CD4-positive, CD25-positive, alpha-beta regulatory T cell (primary cell): Measurements from ENCODE around the gene COL5A2. TPM values are rescaled to one million over a fixed set of nuclear protein-coding genes. Genes with fewer than 3 reads are reported as not detected.

Source experiments
- ATAC-seq, 2 donors: fragments of 150-1000 bp; cut with Tn5 transposase; one replicate each; pipeline ENCODE4 v1.10.0; 2021; ENCODE audit warnings: low read depth in 2 of 2, moderate number of reproducible peaks in 2 of 2, moderate library complexity in 1 of 2
- DNase-seq, 3 donors: peaks; one replicate each; pipeline versions ENCODE4 v3.0.0 to v3.0.0-alpha.2; 2012 to 2022; ENCODE audit warnings: mixed read lengths in 1 of 3
- H3K27ac ChIP-seq: one replicate; pipeline ENCODE4 v1.7.0; 2013; ENCODE audit warnings: mild to moderate bottlenecking, low read length; ENCODE audit not compliant: insufficient read depth, poor library complexity, severe bottlenecking
- H3K27me3 ChIP-seq: one replicate; pipeline ENCODE4 v1.7.0; 2013; ENCODE audit warnings: low read length; ENCODE audit not compliant: control insufficient read depth, insufficient read depth
- H3K36me3 ChIP-seq: one replicate; pipeline ENCODE4 v1.7.0; 2013; ENCODE audit warnings: mild to moderate bottlenecking, low read length, moderate library complexity; ENCODE audit not compliant: control insufficient read depth, insufficient read depth
- H3K4me1 ChIP-seq: 2 replicates; pipeline ENCODE4 v1.7.0; 2013; ENCODE audit warnings: mild to moderate bottlenecking, low read length; ENCODE audit not compliant: insufficient read depth, control insufficient read depth, poor library complexity, severe bottlenecking
- H3K4me3 ChIP-seq: one replicate; pipeline ENCODE4 v1.7.0; 2013; ENCODE audit warnings: low read depth, mild to moderate bottlenecking, low read length, moderate library complexity
- H3K9me3 ChIP-seq, 2 experiments: 1 replicate in 1 of 2; 2 replicates in 1 of 2; pipeline ENCODE4 v1.7.0; 2013; ENCODE audit warnings: low read length in 2 of 2, mild to moderate bottlenecking in 1 of 2, moderate library complexity in 1 of 2; ENCODE audit not compliant: control insufficient read depth in 2 of 2
- H3K27ac Mint-ChIP-seq, 3 donors: one replicate each; pipeline ENCODE4 v1.8.0; 2020 to 2022; ENCODE audit warnings: mild to moderate bottlenecking in 3 of 3, mixed read lengths in 3 of 3, moderate library complexity in 2 of 3
- H3K27me3 Mint-ChIP-seq: one replicate; pipeline ENCODE4 v1.8.0; 2022; ENCODE audit warnings: mild to moderate bottlenecking, mixed read lengths
- H3K36me3 Mint-ChIP-seq: one replicate; pipeline ENCODE4 v1.8.0; 2020; ENCODE audit warnings: mixed read lengths
- H3K4me1 Mint-ChIP-seq, 4 donors: one replicate each; pipeline ENCODE4 v1.8.0; 2020 to 2022; ENCODE audit warnings: mixed read lengths in 4 of 4, mild to moderate bottlenecking in 1 of 4
- H3K4me3 Mint-ChIP-seq, 4 donors: one replicate each; pipeline ENCODE4 v1.8.0; 2020 to 2022; ENCODE audit warnings: mild to moderate bottlenecking in 4 of 4, mixed read lengths in 4 of 4, moderate library complexity in 3 of 4
- H3K9me3 Mint-ChIP-seq, 7 donors: one replicate each; pipeline ENCODE4 v1.8.0; 2020 to 2022; ENCODE audit warnings: mixed read lengths in 7 of 7, mild to moderate bottlenecking in 3 of 7, moderate library complexity in 2 of 7
- polyA plus RNA-seq, 4 donors: library from polyadenylated mRNA; unstranded; fragments of 300-500 nt; fragmentation: Illumina TruSeq; gene quantifications; one replicate each; pipeline ENCODE4 v1.2.3, GENCODE V29; 2021
- total RNA-seq: library from RNA; stranded (reverse); gene quantifications from one replicate; pipeline ENCODE4 v1.2.3, GENCODE V29; 2022

Gene COL5A2
- total and polyA plus RNA-seq, 5 donors from 2014 or later = 0.15 to 0.25 (median 0.22) TPM; not detected in 2

DNA sequence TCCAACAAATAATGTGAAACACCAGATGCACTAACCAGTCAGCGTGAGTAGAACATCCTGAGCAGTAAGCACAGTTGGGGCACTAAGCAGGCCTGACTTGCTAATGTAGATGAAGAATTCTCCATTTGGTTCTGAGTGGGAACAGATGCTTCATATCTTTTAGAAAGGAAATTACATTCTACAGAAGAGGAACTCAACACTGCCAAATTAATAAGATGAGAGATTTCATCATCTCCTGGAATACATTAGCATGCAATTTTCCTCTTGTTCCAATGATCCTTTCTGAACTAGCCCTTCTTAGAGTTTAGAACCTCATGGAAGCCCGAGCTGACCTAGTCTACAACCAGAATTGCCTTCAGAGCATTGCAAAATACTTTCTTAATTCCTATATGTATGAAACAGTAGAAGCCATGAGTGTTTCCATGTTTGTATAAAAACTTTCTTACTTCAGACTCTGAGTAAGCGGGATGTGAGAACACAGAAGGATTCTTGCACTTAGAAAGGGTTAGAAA, 34.8 kb downstream of the COL5A2 start:
- Mint-ChIP-seq H3K4me1 (peaks cover 0 to 4% (median 0%) of the 10 kb centered on the region in 4 donors), H3K27me3 (no peaks in the 10 kb centered on the region), H3K9me3 (peaks cover 0 to 2% (median 0%) of the 10 kb centered on the region in 7 donors), H3K27ac (no peak overlapping the region), H3K36me3 (no peaks in the 10 kb centered on the region), H3K4me3 (no peak overlapping the region)
- no peak for ATAC-seq
- no peak overlapping the region for H3K4me3 ChIP-seq
- no peaks in the 10 kb centered on the region for H3K4me1 ChIP-seq
- no peaks in the 10 kb centered on the region for H3K9me3 ChIP-seq
- DNase-seq = no peak
- H3K36me3 ChIP-seq = no peaks in the 10 kb centered on the region
- H3K27ac ChIP-seq = no peak overlapping the region
- H3K27me3 ChIP-seq = no peaks in the 10 kb centered on the region

DNA sequence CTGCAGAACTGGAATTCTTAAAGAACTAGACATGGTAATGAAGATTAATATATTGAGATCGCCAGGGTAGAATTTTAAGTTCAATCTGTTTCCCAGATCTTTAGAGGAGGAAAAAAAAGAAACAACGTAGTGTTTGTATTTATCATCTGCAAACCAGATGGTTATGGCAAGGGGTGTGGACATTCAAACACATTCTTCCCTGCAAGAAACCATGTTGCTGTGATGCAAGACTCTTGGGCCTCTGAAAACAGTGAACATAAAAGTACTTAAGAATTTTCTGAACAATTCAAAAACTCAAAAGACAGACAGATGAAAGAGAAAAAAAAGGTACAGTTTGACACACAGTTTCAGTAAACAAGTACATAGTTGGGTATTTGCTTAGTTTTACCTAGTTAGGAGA, 35.6 kb downstream of the COL5A2 start:
- Histone ChIP-seq H3K27me3 (no peaks in the 10 kb centered on the region), H3K4me3 (no peak overlapping the region), H3K36me3 (no peaks in the 10 kb centered on the region), H3K27ac (no peak overlapping the region), H3K4me1 (no peaks in the 10 kb centered on the region), H3K9me3 (no peaks in the 10 kb centered on the region)
- no peak overlapping the region for H3K4me3 Mint-ChIP-seq
- no peak overlapping the region for H3K27ac Mint-ChIP-seq
- ATAC-seq (no peak), DNase-seq (no peak)
- peaks cover 0 to 2% (median 0%) of the 10 kb centered on the region in 7 donors for H3K9me3 Mint-ChIP-seq
- H3K36me3 Mint-ChIP-seq = no peaks in the 10 kb centered on the region
- H3K4me1 Mint-ChIP-seq = peaks cover 0 to 4% (median 0%) of the 10 kb centered on the region in 4 donors
- no peaks in the 10 kb centered on the region for H3K27me3 Mint-ChIP-seq

DNA sequence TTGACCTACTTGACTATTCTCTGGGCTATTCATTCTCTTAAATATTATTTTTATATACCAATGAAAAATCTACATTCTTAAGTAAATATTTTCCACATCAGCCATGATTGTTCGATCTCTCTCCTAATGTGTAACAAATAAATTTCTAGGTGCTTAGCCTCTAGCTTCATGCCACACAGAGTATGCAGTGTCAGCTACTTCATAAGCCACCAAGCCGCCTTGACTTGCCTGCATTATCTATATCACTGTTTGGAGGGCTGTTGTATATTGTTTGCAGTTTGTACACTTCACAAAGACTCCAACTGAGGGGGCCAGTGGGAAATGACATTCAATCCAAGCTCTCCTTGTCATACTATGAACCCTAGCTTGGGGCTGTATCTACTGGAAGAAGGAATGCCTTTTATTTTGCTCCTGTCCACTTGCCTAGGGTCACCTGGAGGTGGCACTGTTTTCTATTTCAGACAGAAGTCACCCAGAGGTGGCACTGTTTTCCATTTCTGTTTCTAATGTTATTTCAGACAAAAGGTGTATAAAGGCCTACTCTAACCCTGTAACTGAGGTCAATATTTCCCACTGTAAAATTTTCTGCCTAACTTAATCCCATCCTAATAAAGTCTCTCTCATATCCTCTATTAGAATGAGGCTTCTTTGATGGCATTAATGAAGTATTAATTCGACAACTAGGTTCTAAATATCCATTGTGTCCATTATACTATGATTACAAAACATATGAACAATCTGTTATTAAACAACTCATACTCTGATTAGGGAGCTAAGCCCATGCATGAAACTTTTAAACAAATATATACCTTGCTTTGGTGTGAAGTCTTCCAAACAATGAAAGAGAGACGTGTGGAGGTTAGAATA, 36.4 kb downstream of the COL5A2 start:
- H3K36me3 ChIP-seq = no peaks in the 10 kb centered on the region
- H3K36me3 Mint-ChIP-seq = no peaks in the 10 kb centered on the region
- DNase-seq (peak in 2 of 3 donors; percentile 53 to 75), ATAC-seq (no peak)
- peaks cover 0 to 4% (median 0%) of the 10 kb centered on the region in 4 donors for H3K4me1 Mint-ChIP-seq
- H3K9me3 ChIP-seq = no peaks in the 10 kb centered on the region
- H3K27me3 Mint-ChIP-seq = no peaks in the 10 kb centered on the region
- no peaks in the 10 kb centered on the region for H3K27me3 ChIP-seq
- no peak overlapping the region for H3K27ac ChIP-seq
- H3K4me3 ChIP-seq = no peak overlapping the region
- no peak overlapping the region for H3K4me3 Mint-ChIP-seq
- no peaks in the 10 kb centered on the region for H3K4me1 ChIP-seq
- peak overlapping the region in 1 of 3 donors; percentile 11 for H3K27ac Mint-ChIP-seq
- peaks cover 0 to 3% (median 0%) of the 10 kb centered on the region in 7 donors for H3K9me3 Mint-ChIP-seq

DNA sequence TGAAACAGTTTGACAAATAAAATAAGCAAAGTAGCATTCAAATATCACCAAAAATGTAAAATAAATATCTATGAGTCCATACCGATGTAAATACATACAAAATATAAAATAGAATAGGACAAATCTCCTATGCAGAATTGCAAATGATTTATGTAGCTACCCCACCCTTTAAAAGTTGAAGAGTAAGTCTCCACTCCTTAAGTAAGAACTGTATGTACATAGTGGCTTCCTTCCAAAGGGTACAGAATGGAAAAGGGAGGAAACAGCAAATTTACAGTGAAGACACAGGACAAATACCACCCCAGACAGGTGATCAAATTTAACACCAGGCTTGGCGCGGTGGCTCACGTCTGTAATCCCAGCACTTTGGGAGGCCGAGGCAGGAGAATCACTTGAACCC, 40.8 kb downstream of the COL5A2 start:
- H3K36me3 Mint-ChIP-seq = no peaks in the 10 kb centered on the region
- peaks cover 0 to 4% (median 0%) of the 10 kb centered on the region in 4 donors for H3K4me1 Mint-ChIP-seq
- H3K4me3 ChIP-seq = no peak overlapping the region
- no peak overlapping the region for H3K4me3 Mint-ChIP-seq
- H3K4me1 ChIP-seq = no peaks in the 10 kb centered on the region
- H3K27me3 ChIP-seq = no peaks in the 10 kb centered on the region
- H3K9me3 Mint-ChIP-seq = peaks cover 0 to 1% (median 0%) of the 10 kb centered on the region in 7 donors
- no peak for ATAC-seq
- no peak for DNase-seq
- H3K36me3 ChIP-seq = no peaks in the 10 kb centered on the region
- no peak overlapping the region for H3K27ac Mint-ChIP-seq
- H3K9me3 ChIP-seq = no peaks in the 10 kb centered on the region
- no peak overlapping the region for H3K27ac ChIP-seq
- H3K27me3 Mint-ChIP-seq = no peaks in the 10 kb centered on the region

DNA sequence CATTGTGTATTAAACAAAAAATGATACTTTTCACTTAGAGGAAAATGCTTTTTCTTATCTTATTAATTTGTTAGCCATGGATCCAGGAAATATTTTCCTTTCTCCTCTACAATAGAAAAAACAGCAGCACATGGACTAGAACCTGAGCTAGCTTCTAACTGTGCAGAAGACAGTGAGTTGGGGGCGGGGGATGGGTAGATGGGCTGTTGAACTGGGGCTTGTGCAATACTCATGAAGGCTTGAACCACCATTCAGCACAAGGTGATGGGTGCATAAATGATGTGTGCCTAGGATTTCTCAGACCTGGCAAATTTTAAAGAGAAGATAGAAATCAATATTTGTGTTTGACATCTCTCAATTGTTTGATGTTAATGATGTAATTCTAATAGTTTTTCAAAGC, 42.0 kb downstream of the COL5A2 start:
- no peaks in the 10 kb centered on the region for H3K27me3 ChIP-seq
- Mint-ChIP-seq H3K4me1 (no peaks in the 10 kb centered on the region), H3K36me3 (no peaks in the 10 kb centered on the region), H3K4me3 (no peak overlapping the region), H3K9me3 (peaks cover 0 to 1% (median 0%) of the 10 kb centered on the region in 7 donors), H3K27ac (no peak overlapping the region), H3K27me3 (no peaks in the 10 kb centered on the region)
- H3K4me1 ChIP-seq = no peaks in the 10 kb centered on the region
- H3K36me3 ChIP-seq = no peaks in the 10 kb centered on the region
- H3K4me3 ChIP-seq = no peak overlapping the region
- H3K9me3 ChIP-seq = no peaks in the 10 kb centered on the region
- no peak overlapping the region for H3K27ac ChIP-seq
- ATAC-seq = no peak
- no peak for DNase-seq

DNA sequence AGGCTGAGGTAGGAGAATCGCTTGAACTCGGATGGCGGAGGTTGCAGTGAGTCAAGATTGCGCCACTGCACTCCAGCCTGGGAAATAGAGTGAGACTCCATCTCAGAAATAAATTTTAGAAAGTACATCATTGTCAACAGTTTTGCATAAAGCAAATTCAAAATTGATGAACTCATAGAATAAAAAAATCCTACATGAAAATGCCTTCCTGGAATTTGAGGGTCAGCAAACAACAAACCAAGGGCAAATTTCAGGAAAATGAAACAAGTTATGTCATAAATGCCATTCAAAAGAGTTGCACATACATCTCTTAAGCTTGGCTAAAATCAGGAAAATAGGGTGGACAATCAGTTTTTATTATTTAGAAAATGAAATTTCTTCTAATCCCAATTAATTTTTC, 45.1 kb downstream of the COL5A2 start:
- Histone ChIP-seq H3K9me3 (no peaks in the 10 kb centered on the region), H3K4me3 (no peak overlapping the region), H3K36me3 (no peaks in the 10 kb centered on the region), H3K27me3 (no peaks in the 10 kb centered on the region), H3K27ac (no peak overlapping the region), H3K4me1 (no peaks in the 10 kb centered on the region)
- Mint-ChIP-seq H3K27ac (no peak overlapping the region), H3K4me1 (no peaks in the 10 kb centered on the region), H3K4me3 (no peak overlapping the region), H3K36me3 (no peaks in the 10 kb centered on the region), H3K27me3 (no peaks in the 10 kb centered on the region), H3K9me3 (peaks cover 0 to 1% (median 0%) of the 10 kb centered on the region in 7 donors)
- ATAC-seq (no peak), DNase-seq (no peak)

DNA sequence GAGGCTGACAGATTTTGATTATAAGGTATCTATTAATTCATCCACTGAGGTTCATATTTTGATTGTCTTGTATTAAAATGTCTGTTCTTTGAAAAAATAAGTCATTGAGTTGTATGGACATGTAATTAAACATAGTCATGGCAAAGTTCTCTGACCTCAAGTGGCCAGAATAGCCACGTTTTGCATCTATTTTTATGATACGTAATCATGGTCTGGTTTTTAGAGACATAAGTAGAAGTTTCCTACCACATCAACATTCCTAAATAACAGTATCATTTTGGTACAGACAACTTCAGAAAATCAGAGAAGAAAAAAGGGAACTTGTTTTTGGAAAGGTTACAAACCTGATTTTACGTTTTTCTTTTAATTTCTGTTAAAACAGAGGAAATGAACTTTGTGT, 47.6 kb downstream of the COL5A2 start:
- Histone ChIP-seq H3K36me3 (no peaks in the 10 kb centered on the region), H3K9me3 (no peaks in the 10 kb centered on the region), H3K27me3 (no peaks in the 10 kb centered on the region), H3K4me1 (no peaks in the 10 kb centered on the region), H3K27ac (no peak overlapping the region), H3K4me3 (no peak overlapping the region)
- no peaks in the 10 kb centered on the region for H3K4me1 Mint-ChIP-seq
- H3K4me3 Mint-ChIP-seq = no peak overlapping the region
- DNase-seq (no peak), ATAC-seq (no peak)
- no peak overlapping the region for H3K27ac Mint-ChIP-seq
- no peaks in the 10 kb centered on the region for H3K36me3 Mint-ChIP-seq
- no peaks in the 10 kb centered on the region for H3K27me3 Mint-ChIP-seq
- H3K9me3 Mint-ChIP-seq = no peaks in the 10 kb centered on the region

DNA sequence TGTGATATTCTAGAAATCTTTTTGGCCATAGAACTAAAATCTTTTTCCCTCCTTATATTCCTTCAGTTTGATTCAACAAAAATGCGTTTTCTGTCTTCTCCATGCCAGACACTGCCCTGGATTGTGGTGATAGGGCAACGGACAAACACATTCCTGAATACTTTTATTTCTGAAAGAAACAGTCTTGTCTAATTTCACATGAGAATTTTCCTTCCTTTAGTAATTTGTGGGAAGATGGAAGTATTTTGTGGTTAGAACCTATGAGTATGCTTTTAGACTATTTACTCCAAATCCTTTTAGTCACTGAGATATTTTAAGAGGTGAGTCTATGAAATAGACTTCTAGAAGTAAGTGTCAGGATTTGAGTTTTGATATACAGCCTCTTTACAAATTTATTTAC, 49.6 kb downstream of the COL5A2 start:
- H3K4me1 Mint-ChIP-seq = no peaks in the 10 kb centered on the region
- Histone ChIP-seq H3K4me3 (no peak overlapping the region), H3K27me3 (no peaks in the 10 kb centered on the region), H3K36me3 (no peaks in the 10 kb centered on the region), H3K27ac (no peak overlapping the region), H3K9me3 (no peaks in the 10 kb centered on the region), H3K4me1 (no peaks in the 10 kb centered on the region)
- H3K9me3 Mint-ChIP-seq = no peaks in the 10 kb centered on the region
- H3K27me3 Mint-ChIP-seq = no peaks in the 10 kb centered on the region
- no peak overlapping the region for H3K27ac Mint-ChIP-seq
- no peak for ATAC-seq
- no peak overlapping the region for H3K4me3 Mint-ChIP-seq
- DNase-seq = no peak
- no peaks in the 10 kb centered on the region for H3K36me3 Mint-ChIP-seq
